Right hindlimb (tissue), 1 donor: ENCODE results near the gene MUL1.
A peak's percentile ranks its signal among the peaks of the same experiment; 100 is the strongest.

Source experiments
- DNase-seq: peaks from one replicate; pipeline ENCODE4 v3.0.0-alpha.2; 2018

The MUL1 gene

GRCh38 chr1:20484519-20485462, 23.2 kb downstream of the MUL1 start:
- DNase-seq = no peak

GRCh38 chr1:20483833-20484518, 24.0 kb downstream of the MUL1 start:
- no peak for DNase-seq

- no peak for DNase-seq
These were observed 24.7 kb downstream of the MUL1 start for GRCh38 chr1:20483098-20483832.

- no peak for DNase-seq
These were observed 26.1 kb downstream of the MUL1 start for GRCh38 chr1:20481643-20482498.

GRCh38 chr1:20480951-20481617, 26.9 kb downstream of the MUL1 start:
- DNase-seq = no peak

GRCh38 chr1:20480243-20480944, 27.6 kb downstream of the MUL1 start:
- DNase-seq = no peak

- no peak for DNase-seq
These were observed 28.1 kb downstream of the MUL1 start for GRCh38 chr1:20479840-20480239.

GRCh38 chr1:20478057-20478635, 29.8 kb downstream of the MUL1 start:
- no peak for DNase-seq

- peak; percentile 50 for DNase-seq
These were observed 30.4 kb downstream of the MUL1 start for GRCh38 chr1:20477348-20478056.

GRCh38 chr1:20476265-20477038, 31.5 kb downstream of the MUL1 start:
- no peak for DNase-seq

GRCh38 chr1:20474996-20475395, 33.0 kb downstream of the MUL1 start:
- DNase-seq = no peak

GRCh38 chr1:20474333-20474975, 33.5 kb downstream of the MUL1 start:
- no peak for DNase-seq

- DNase-seq = no peak
These were observed 34.1 kb downstream of the MUL1 start for GRCh38 chr1:20473894-20474293.

GRCh38 chr1:20472860-20473711, 34.9 kb downstream of the MUL1 start:
- peak; percentile 61 for DNase-seq

- no peak for DNase-seq
These were observed 35.8 kb downstream of the MUL1 start for GRCh38 chr1:20472121-20472520.

GRCh38 chr1:20470194-20470593, 37.8 kb downstream of the MUL1 start:
- DNase-seq = no peak

- DNase-seq = no peak
These were observed 38.4 kb downstream of the MUL1 start for GRCh38 chr1:20469406-20470076.
